GM18502 (cell line): Measurements from ENCODE around the gene CHMP5.

Source experiments
- ATAC-seq: cut with Tn5 transposase; IDR thresholded peaks from one replicate; pipeline ENCODE4 v1.9.1; 2021; ENCODE audit warnings: mild to moderate bottlenecking; ENCODE audit not compliant: unreplicated experiment, poor library complexity

The CHMP5 gene

GRCh38 chr9:33264473-33265177 lies at the start of gene CHMP5, which contains the start of gene BAG1:
Gene CHMP5, plus strand, starts transcription at chr9:33265049. Its CDS starts 30 bp downstream, at chr9:33265079.
Gene BAG1, minus strand, starts transcription at chr9:33264708.
- peak; percentile 88 for ATAC-seq

- no peak for ATAC-seq
Observed at GRCh38 chr9:33220681-33221567, 43.9 kb upstream of the CHMP5 start.

- no peak for ATAC-seq
Observed at GRCh38 chr9:33221568-33221884, 43.3 kb upstream of the CHMP5 start.

- ATAC-seq, result no peak
Observed at GRCh38 chr9:33222031-33222430, 42.8 kb upstream of the CHMP5 start.

- no peak for ATAC-seq
Observed at GRCh38 chr9:33223696-33224095, 41.2 kb upstream of the CHMP5 start.

GRCh38 chr9:33225319-33226147 lies 39.3 kb upstream of the CHMP5 start:
- no peak for ATAC-seq

GRCh38 chr9:33227008-33227398 lies 37.8 kb upstream of the CHMP5 start:
- peak; percentile 83 for ATAC-seq

- ATAC-seq, result no peak
Observed at GRCh38 chr9:33227741-33228140, 37.1 kb upstream of the CHMP5 start.

GRCh38 chr9:33228606-33229005 lies 36.2 kb upstream of the CHMP5 start:
- no peak for ATAC-seq

GRCh38 chr9:33229359-33230114 lies 35.3 kb upstream of the CHMP5 start:
- ATAC-seq, result no peak

- no peak for ATAC-seq
Observed at GRCh38 chr9:33230756-33231622, 33.9 kb upstream of the CHMP5 start.

GRCh38 chr9:33231623-33231942 lies 33.3 kb upstream of the CHMP5 start:
- no peak for ATAC-seq

- ATAC-seq, result no peak
Observed at GRCh38 chr9:33232815-33233214, 32.0 kb upstream of the CHMP5 start.

- no peak for ATAC-seq
Observed at GRCh38 chr9:33233626-33234342, 31.1 kb upstream of the CHMP5 start.

GRCh38 chr9:33234511-33235467 lies 30.1 kb upstream of the CHMP5 start:
- ATAC-seq, result no peak

GRCh38 chr9:33236571-33236970 lies 28.3 kb upstream of the CHMP5 start:
- no peak for ATAC-seq

GRCh38 chr9:33239921-33240320 lies 24.9 kb upstream of the CHMP5 start, which contains the start of gene SPINK4:
Gene SPINK4, plus strand, starts transcription at chr9:33240167. Its CDS starts 42 bp downstream, at chr9:33240209.
- ATAC-seq, result no peak
